Tibial artery (tissue), 4 donors: Measurements from ENCODE around the gene PSMC4.

Experiments
- DNase-seq, 2 donors: peaks; one replicate each; pipeline ENCODE4 v3.0.0-alpha.2; 2019
- H3K27ac ChIP-seq, 2 donors: fragments of 200-600 bp; sonication (generic) in 1 of 2; 1 replicate in 1 of 2; 2 replicates in 1 of 2; pipeline ENCODE4 v1.5.1; 2018 to 2019; ENCODE audit warnings: mild to moderate bottlenecking in 1 of 2
- H3K27me3 ChIP-seq, 2 donors: fragments of 200-600 bp; sonication (generic) in 1 of 2; one replicate each; pipeline versions ENCODE4 v1.5.1 to v1.6.0; 2016 to 2019
- H3K36me3 ChIP-seq, 3 donors: fragments of 200-600 bp; sonication (generic) in 2 of 3; one replicate each; pipeline ENCODE4 v1.5.1; 2016 to 2019; ENCODE audit warnings: mild to moderate bottlenecking in 2 of 3
- H3K4me1 ChIP-seq, 4 donors: fragments of 200-600 bp; sonication (generic) in 2 of 4; 1 replicate in 3 of 4; 2 replicates in 1 of 4; pipeline ENCODE4 v1.5.1; 2016 to 2019
- H3K4me3 ChIP-seq, 2 donors: fragments of 200-600 bp; sonication (generic) in 1 of 2; 1 replicate in 1 of 2; 2 replicates in 1 of 2; pipeline ENCODE4 v1.5.1; 2018 to 2019; ENCODE audit warnings: mild to moderate bottlenecking in 2 of 2
- H3K9me3 ChIP-seq, 3 donors: fragments of 200-600 bp; sonication (generic) in 1 of 3; one replicate each; pipeline ENCODE4 v1.5.1; 2016 to 2019
- CTCF ChIP-seq, 2 experiments: fragments of 200-600 bp in 1 of 2; fragments of 450-650 bp in 1 of 2; IDR thresholded peaks; one replicate each; pipeline ENCODE4 v1.5.1; 2017 to 2019; ENCODE audit warnings: antibody characterized with exemption in 2 of 2, mild to moderate bottlenecking in 1 of 2, moderate library complexity in 1 of 2
- intact Hi-C: fragments of 100-400 bp; cut with DNase I; formaldehyde crosslinking; loops from one replicate; pipeline ENCODE4 v1.15.0; 2023; ENCODE audit warnings: low total_unique reads

The PSMC4 gene

GRCh38 chr19:40023969-40024368, 53.0 kb downstream of the PSMC4 start:
- Histone ChIP-seq H3K27me3 (no peaks in the 10 kb centered on the region), H3K36me3 (peaks cover 0 to 37% (median 28%) of the 10 kb centered on the region in 3 donors), H3K9me3 (peaks cover 10 to 99% (median 74%) of the 10 kb centered on the region in 3 donors), H3K4me1 (no peaks in the 10 kb centered on the region), H3K27ac (no peak overlapping the region), H3K4me3 (no peak overlapping the region)
- no peak for TF ChIP-seq CTCF (IDR thresholded peaks at IDR 0.05)
- intact Hi-C loops: no loop called here
- DNase-seq: no peak

GRCh38 chr19:40025938-40026596, 55.1 kb downstream of the PSMC4 start:
- no peaks in the 10 kb centered on the region for H3K27me3 ChIP-seq
- no peak for DNase-seq
- TF ChIP-seq CTCF (IDR thresholded peaks at IDR 0.05): no peak
- peaks cover 15 to 99% (median 87%) of the 10 kb centered on the region in 3 donors for H3K9me3 ChIP-seq
- no peak overlapping the region for H3K4me3 ChIP-seq
- no peak overlapping the region for H3K27ac ChIP-seq
- no peaks in the 10 kb centered on the region for H3K4me1 ChIP-seq
- intact Hi-C loops: no loop called here
- peaks cover 0 to 40% (median 28%) of the 10 kb centered on the region in 3 donors for H3K36me3 ChIP-seq

- H3K9me3 ChIP-seq: peaks cover 18 to 99% (median 87%) of the 10 kb centered on the region in 3 donors
- peaks cover 0 to 44% (median 29%) of the 10 kb centered on the region in 3 donors for H3K36me3 ChIP-seq
- no peak for DNase-seq
- no peaks in the 10 kb centered on the region for H3K4me1 ChIP-seq
- no peak for TF ChIP-seq CTCF (IDR thresholded peaks at IDR 0.05)
- intact Hi-C loops: no loop called here
- H3K27ac ChIP-seq: no peak overlapping the region
- no peaks in the 10 kb centered on the region for H3K27me3 ChIP-seq
- H3K4me3 ChIP-seq: no peak overlapping the region
Observed at GRCh38 chr19:40026597-40026970, 55.6 kb downstream of the PSMC4 start.
